DND-41 (cell line): ENCODE measurements around the gene DSG1.

ENCODE experiments used
- ATAC-seq: fragments of 200-7000 bp; cut with Tn5 transposase; 3 replicates; pipeline ENCODE4 v1.9.1; 2021; ENCODE audit warnings: low read depth; ENCODE audit not compliant: insufficient read depth
- DNase-seq: peaks from one replicate; pipeline ENCODE4 v3.0.0-alpha.2; 2020
- H2AFZ ChIP-seq: 2 replicates; pipeline ENCODE4 v1.6.0; 2012; ENCODE audit warnings: low read depth, low read length
- H3K27ac ChIP-seq: 2 replicates; pipeline ENCODE4 v1.5.1; 2012; ENCODE audit warnings: low read length, inconsistent platforms
- H3K27me3 ChIP-seq: fragments of 200-600 bp; sonication (generic); 2 replicates; pipeline ENCODE4 v1.6.0; 2012; ENCODE audit warnings: low read length, mild to moderate bottlenecking, inconsistent platforms; ENCODE audit not compliant: insufficient read depth, poor library complexity
- H3K36me3 ChIP-seq: 2 replicates; pipeline ENCODE4 v1.5.1; 2012; ENCODE audit warnings: low read length, inconsistent platforms; ENCODE audit not compliant: insufficient read depth
- H3K4me1 ChIP-seq: 2 replicates; pipeline ENCODE4 v1.5.1; 2012; ENCODE audit warnings: mild to moderate bottlenecking, low read length; ENCODE audit not compliant: insufficient read depth
- H3K4me2 ChIP-seq: 2 replicates; pipeline ENCODE4 v1.6.0; 2012; ENCODE audit warnings: mild to moderate bottlenecking, moderate library complexity, low read length, inconsistent platforms; ENCODE audit not compliant: insufficient read depth
- H3K4me3 ChIP-seq, 2 experiments: fragments of 200-600 bp in 1 of 2; shearing (Covaris generic) in 1 of 2; 2 replicates each; pipeline ENCODE4 v1.5.1; 2012 to 2016; ENCODE audit warnings: inconsistent platforms in 2 of 2, low read length in 2 of 2, mild to moderate bottlenecking in 2 of 2, low read depth in 1 of 2, moderate library complexity in 1 of 2
- H3K79me2 ChIP-seq: 2 replicates; pipeline ENCODE4 v1.6.0; 2012; ENCODE audit warnings: low read length, inconsistent platforms; ENCODE audit not compliant: insufficient read depth
- H3K9ac ChIP-seq: 2 replicates; pipeline ENCODE4 v1.6.0; 2012; ENCODE audit warnings: low read depth, mild to moderate bottlenecking, inconsistent platforms, low read length, moderate library complexity
- H3K9me3 ChIP-seq: 2 replicates; pipeline ENCODE4 v1.5.1; 2012; ENCODE audit warnings: low read length, moderate library complexity, mild to moderate bottlenecking, inconsistent platforms; ENCODE audit not compliant: insufficient read depth, severe bottlenecking
- H4K20me1 ChIP-seq: 2 replicates; pipeline ENCODE4 v1.6.0; 2012; ENCODE audit warnings: low read length; ENCODE audit not compliant: insufficient read depth
- CTCF ChIP-seq: IDR thresholded peaks from 2 replicates; pipeline ENCODE4 v1.5.1; 2012; ENCODE audit warnings: borderline replicate concordance, low read length, moderate library complexity, mild to moderate bottlenecking; ENCODE audit not compliant: poor library complexity, severe bottlenecking; ENCODE audit errors: extremely low read depth
- EZH2 ChIP-seq: IDR thresholded peaks from 3 replicates; pipeline ENCODE4 v1.6.1; 2012; ENCODE audit warnings: borderline replicate concordance, low read depth, mild to moderate bottlenecking, moderate library complexity, low read length, inconsistent platforms; ENCODE audit not compliant: severe bottlenecking

The DSG1 gene

GRCh38 chr18:31382107-31382506 is 64.1 kb downstream of the DSG1 start:
- no peaks in the 10 kb centered on the region for H3K9me3 ChIP-seq
- H3K79me2 ChIP-seq: no peaks in the 10 kb centered on the region
- H3K27me3 ChIP-seq: no peaks in the 10 kb centered on the region
- ATAC-seq: no peak
- no peak overlapping the region for H2AFZ ChIP-seq
- no peak overlapping the region for H3K4me3 ChIP-seq
- no peaks in the 10 kb centered on the region for H4K20me1 ChIP-seq
- TF ChIP-seq EZH2 (no peak), CTCF (no peak)
- DNase-seq: no peak
- no peaks in the 10 kb centered on the region for H3K36me3 ChIP-seq
- H3K4me2 ChIP-seq: no peak overlapping the region
- H3K9ac ChIP-seq: no peak overlapping the region
- no peak overlapping the region for H3K27ac ChIP-seq
- no peaks in the 10 kb centered on the region for H3K4me1 ChIP-seq

- TF ChIP-seq EZH2 (no peak), CTCF (no peak)
- H4K20me1 ChIP-seq: no peaks in the 10 kb centered on the region
- no peak overlapping the region for H3K9ac ChIP-seq
- H3K27ac ChIP-seq: no peak overlapping the region
- no peak for ATAC-seq
- H3K36me3 ChIP-seq: no peaks in the 10 kb centered on the region
- H2AFZ ChIP-seq: no peak overlapping the region
- H3K4me3 ChIP-seq: no peak overlapping the region
- no peaks in the 10 kb centered on the region for H3K79me2 ChIP-seq
- H3K9me3 ChIP-seq: no peaks in the 10 kb centered on the region
- H3K27me3 ChIP-seq: no peaks in the 10 kb centered on the region
- no peaks in the 10 kb centered on the region for H3K4me1 ChIP-seq
- H3K4me2 ChIP-seq: no peak overlapping the region
- no peak for DNase-seq
Measured at GRCh38 chr18:31386741-31387140, 68.8 kb downstream of the DSG1 start.

- Histone ChIP-seq H3K36me3 (no peaks in the 10 kb centered on the region), H3K4me1 (no peaks in the 10 kb centered on the region), H3K9me3 (no peaks in the 10 kb centered on the region), H3K9ac (no peak overlapping the region), H4K20me1 (no peaks in the 10 kb centered on the region), H3K4me2 (no peak overlapping the region), H3K4me3 (no peak overlapping the region), H3K27ac (no peak overlapping the region), H3K79me2 (no peaks in the 10 kb centered on the region), H2AFZ (no peak overlapping the region), H3K27me3 (no peaks in the 10 kb centered on the region)
- DNase-seq (no peak), ATAC-seq (no peak)
- TF ChIP-seq EZH2: no peak
Measured at GRCh38 chr18:31393286-31393685, 75.3 kb downstream of the DSG1 start.

- DNase-seq (no peak), ATAC-seq (no peak)
- H4K20me1 ChIP-seq: no peaks in the 10 kb centered on the region
- no peaks in the 10 kb centered on the region for H3K9me3 ChIP-seq
- no peak overlapping the region for H3K27ac ChIP-seq
- H3K4me1 ChIP-seq: no peaks in the 10 kb centered on the region
- H3K79me2 ChIP-seq: no peaks in the 10 kb centered on the region
- H3K9ac ChIP-seq: no peak overlapping the region
- no peak overlapping the region for H3K4me3 ChIP-seq
- no peak overlapping the region for H3K4me2 ChIP-seq
- no peak overlapping the region for H2AFZ ChIP-seq
- no peaks in the 10 kb centered on the region for H3K27me3 ChIP-seq
- no peak for TF ChIP-seq EZH2
- no peak for TF ChIP-seq CTCF
- H3K36me3 ChIP-seq: no peaks in the 10 kb centered on the region
Measured at GRCh38 chr18:31396796-31397612, 79.0 kb downstream of the DSG1 start.
